K562 (cell line): ENCODE results near the gene WBP1. TPM values are rescaled to one million over a fixed set of nuclear protein-coding genes. Genes with fewer than 3 reads are reported as not detected.

Experiments
- CGGBP1 ChIP-seq: fragments of 250-450 bp; sonication (Bioruptor Pico); IDR thresholded peaks from 2 replicates; pipeline ENCODE4 v1.9.0; 2021; ENCODE audit warnings: mild to moderate bottlenecking
- FOXJ3 ChIP-seq: sonication (generic); formaldehyde crosslinking; IDR thresholded peaks from 2 replicates; pipeline ENCODE4 v1.4.0; 2020; ENCODE audit warnings: mild to moderate bottlenecking, missing genetic modification reagents
- LCOR ChIP-seq: sonication (generic); formaldehyde crosslinking; IDR thresholded peaks from 2 replicates; pipeline ENCODE4 v1.8.0; 2022; ENCODE audit warnings: mild to moderate bottlenecking, missing genetic modification reagents
- MEF2D ChIP-seq: conservative IDR thresholded peaks from 2 replicates; pipeline ENCODE4 v1.6.1; 2016; ENCODE audit warnings: low read depth, missing genetic modification characterization, missing compliant biosample characterization
- NONO ChIP-seq, 2 experiments: fragments of 200-400 bp in 1 of 2; fragments of 450-650 bp in 1 of 2; formaldehyde crosslinking in 1 of 2; IDR thresholded peaks; 2 replicates each; pipeline ENCODE4 v1.6.1; 2017; ENCODE audit warnings: low read depth in 2 of 2, mild to moderate bottlenecking in 2 of 2, moderate library complexity in 2 of 2, low read length in 1 of 2
- VEZF1 ChIP-seq: fragments of 200-800 bp; sonication (Bioruptor generic); IDR thresholded peaks from 2 replicates; pipeline ENCODE4 v1.6.1; 2017; ENCODE audit warnings: missing genetic modification characterization, missing compliant biosample characterization
- polyA plus RNA-seq, 8 experiments: library from polyadenylated mRNA; depleted of rRNA in 4 of 8; stranded (reverse) in 5 of 8; unstranded in 3 of 8; fragments of >200 nt; fragmentation: Nextera tagmentation in 2 of 8; fragmentation: Illumina TruSeq in 1 of 8; extraction: Ambion mirVana in 2 of 8; extraction: Trizol in 1 of 8; gene quantifications; 2 replicates each; pipeline versions ENCODE4 v1.2.1 to v1.2.3, GENCODE V29; 2011 to 2014; ENCODE audit warnings: inconsistent platforms in 1 of 8, missing spikeins in 1 of 8
- total RNA-seq, 7 experiments: library from RNA; depleted of rRNA in 6 of 7; stranded (reverse); fragments of >200 nt in 6 of 7; fragmentation: Illumina TruSeq in 2 of 7; extraction: Trizol in 2 of 7; gene quantifications; 2 replicates each; pipeline versions ENCODE4 v1.2.1 to v1.2.3, GENCODE V29; 2011 to 2021; ENCODE audit warnings: low replicate concordance in 1 of 7
- TF ChIP-seq, protein P1 (sequence below), 2 experiments: fragments of 450-650 bp; formaldehyde crosslinking in 1 of 2; IDR thresholded peaks; 2 replicates each; pipeline versions ENCODE4 v1.4.0 to v1.6.1; 2014 to 2020; ENCODE audit warnings: mild to moderate bottlenecking in 2 of 2, borderline replicate concordance in 1 of 2, low read depth in 1 of 2
- TF ChIP-seq, protein P2 (sequence below), 3 experiments: IDR thresholded peaks in 2 of 3; conservative IDR thresholded peaks in 1 of 3; 2 replicates each; pipeline ENCODE4 v1.5.1; 2011 to 2012; ENCODE audit warnings: low read length in 3 of 3, mild to moderate bottlenecking in 3 of 3, control low read depth in 2 of 3, improper control_type of control experiment in 1 of 3, inconsistent platforms in 1 of 3, low read depth in 1 of 3, mixed read lengths in 1 of 3, moderate library complexity in 1 of 3; ENCODE audit not compliant: insufficient read depth in 2 of 3

The WBP1 gene
- total and polyA plus RNA-seq, 9 of the 15 experiments (the other 6 are each of a cell fraction or from before 2014, with no cell fraction given), result 1.9 to 27.7 (median 14.2) TPM

DNA sequence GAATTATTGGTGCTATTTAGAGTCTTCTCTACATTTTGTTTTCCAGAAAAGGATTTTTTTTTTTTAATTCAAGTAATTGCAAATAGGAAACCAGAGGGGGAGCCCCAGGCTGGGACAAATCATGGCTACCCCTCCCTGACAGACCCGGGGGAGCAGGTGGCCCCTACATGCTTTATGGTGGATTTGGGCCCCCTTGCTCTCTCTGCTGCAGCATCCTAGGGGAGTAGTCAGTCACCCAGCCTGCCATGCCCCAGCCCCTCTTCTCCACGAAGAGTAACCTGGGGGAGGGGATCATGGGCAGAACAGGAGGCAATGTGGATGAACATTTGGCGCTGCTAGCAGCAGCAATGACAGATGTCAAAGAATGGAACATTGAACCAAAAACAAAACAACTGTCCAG, 41.5 kb upstream of the WBP1 start (continued):
- TF ChIP-seq, protein P1, sequence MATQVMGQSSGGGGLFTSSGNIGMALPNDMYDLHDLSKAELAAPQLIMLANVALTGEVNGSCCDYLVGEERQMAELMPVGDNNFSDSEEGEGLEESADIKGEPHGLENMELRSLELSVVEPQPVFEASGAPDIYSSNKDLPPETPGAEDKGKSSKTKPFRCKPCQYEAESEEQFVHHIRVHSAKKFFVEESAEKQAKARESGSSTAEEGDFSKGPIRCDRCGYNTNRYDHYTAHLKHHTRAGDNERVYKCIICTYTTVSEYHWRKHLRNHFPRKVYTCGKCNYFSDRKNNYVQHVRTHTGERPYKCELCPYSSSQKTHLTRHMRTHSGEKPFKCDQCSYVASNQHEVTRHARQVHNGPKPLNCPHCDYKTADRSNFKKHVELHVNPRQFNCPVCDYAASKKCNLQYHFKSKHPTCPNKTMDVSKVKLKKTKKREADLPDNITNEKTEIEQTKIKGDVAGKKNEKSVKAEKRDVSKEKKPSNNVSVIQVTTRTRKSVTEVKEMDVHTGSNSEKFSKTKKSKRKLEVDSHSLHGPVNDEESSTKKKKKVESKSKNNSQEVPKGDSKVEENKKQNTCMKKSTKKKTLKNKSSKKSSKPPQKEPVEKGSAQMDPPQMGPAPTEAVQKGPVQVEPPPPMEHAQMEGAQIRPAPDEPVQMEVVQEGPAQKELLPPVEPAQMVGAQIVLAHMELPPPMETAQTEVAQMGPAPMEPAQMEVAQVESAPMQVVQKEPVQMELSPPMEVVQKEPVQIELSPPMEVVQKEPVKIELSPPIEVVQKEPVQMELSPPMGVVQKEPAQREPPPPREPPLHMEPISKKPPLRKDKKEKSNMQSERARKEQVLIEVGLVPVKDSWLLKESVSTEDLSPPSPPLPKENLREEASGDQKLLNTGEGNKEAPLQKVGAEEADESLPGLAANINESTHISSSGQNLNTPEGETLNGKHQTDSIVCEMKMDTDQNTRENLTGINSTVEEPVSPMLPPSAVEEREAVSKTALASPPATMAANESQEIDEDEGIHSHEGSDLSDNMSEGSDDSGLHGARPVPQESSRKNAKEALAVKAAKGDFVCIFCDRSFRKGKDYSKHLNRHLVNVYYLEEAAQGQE (IDR thresholded peaks at IDR 0.05; ENCODE audit: borderline replicate concordance), result peak; percentile 25; the same call in 1 of the 2 replicates
- TF ChIP-seq, protein P1 (CRISPR knock-in tag; IDR thresholded peaks at IDR 0.05; ENCODE audit: low read depth), result no peak
- TF ChIP-seq, protein P2, sequence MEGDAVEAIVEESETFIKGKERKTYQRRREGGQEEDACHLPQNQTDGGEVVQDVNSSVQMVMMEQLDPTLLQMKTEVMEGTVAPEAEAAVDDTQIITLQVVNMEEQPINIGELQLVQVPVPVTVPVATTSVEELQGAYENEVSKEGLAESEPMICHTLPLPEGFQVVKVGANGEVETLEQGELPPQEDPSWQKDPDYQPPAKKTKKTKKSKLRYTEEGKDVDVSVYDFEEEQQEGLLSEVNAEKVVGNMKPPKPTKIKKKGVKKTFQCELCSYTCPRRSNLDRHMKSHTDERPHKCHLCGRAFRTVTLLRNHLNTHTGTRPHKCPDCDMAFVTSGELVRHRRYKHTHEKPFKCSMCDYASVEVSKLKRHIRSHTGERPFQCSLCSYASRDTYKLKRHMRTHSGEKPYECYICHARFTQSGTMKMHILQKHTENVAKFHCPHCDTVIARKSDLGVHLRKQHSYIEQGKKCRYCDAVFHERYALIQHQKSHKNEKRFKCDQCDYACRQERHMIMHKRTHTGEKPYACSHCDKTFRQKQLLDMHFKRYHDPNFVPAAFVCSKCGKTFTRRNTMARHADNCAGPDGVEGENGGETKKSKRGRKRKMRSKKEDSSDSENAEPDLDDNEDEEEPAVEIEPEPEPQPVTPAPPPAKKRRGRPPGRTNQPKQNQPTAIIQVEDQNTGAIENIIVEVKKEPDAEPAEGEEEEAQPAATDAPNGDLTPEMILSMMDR (IDR thresholded peaks at IDR 0.05 in 2 of 3, conservative IDR thresholded peaks at IDR 0.05 in 1 of 3; ENCODE audit: insufficient read depth in 2 of 3, low read depth in 1 of 3, low read length in 3 of 3), result peak; percentile 41 to 60 (median 43); a peak in 4 of 6 replicates
- no peak for TF ChIP-seq LCOR (CRISPR knock-in tag)
- no peak for TF ChIP-seq MEF2D
- no peak for TF ChIP-seq FOXJ3 (CRISPR knock-in tag)
- no peak for TF ChIP-seq NONO (IDR thresholded peaks at IDR 0.05; ENCODE audit: low read depth in 2 of 2, low read length in 1 of 2)
- TF ChIP-seq CGGBP1 (CRISPR knock-in tag), result no peak
- TF ChIP-seq VEZF1, result peak; percentile 62
